GM12878 (cell line): ENCODE data around the gene NDUFS4. TPM values are rescaled to one million over a fixed set of nuclear protein-coding genes. Genes with fewer than 3 reads are reported as not detected.

Experiments used
- ATAC-seq: fragments of 200-7000 bp; cut with Tn5 transposase; 3 replicates; pipeline ENCODE4 v1.9.1; 2020; ENCODE audit warnings: mild to moderate bottlenecking, moderate library complexity
- BruUV-seq: library from RNA; stranded (reverse); fragments of 400-500 nt; replicated peaks from 2 replicates; lab custom pipeline; 2021; lab: Mats Ljungman, UMichigan
- CTCF ChIA-PET: fragments of 300-600 bp; sonication (Branson Sonifier 250); formaldehyde crosslinking; extraction: SDS; loops from one replicate; lab custom pipeline; 2021; ENCODE audit warnings: inconsistent platforms; lab: Yijun Ruan, JAX
- POLR2A ChIA-PET: fragments of 350-600 bp; formaldehyde crosslinking; extraction: SDS; loops from one replicate; lab custom pipeline; 2021; ENCODE audit warnings: inconsistent platforms; lab: Charles Lee
- RAD21 ChIA-PET: fragments of 300-600 bp; sonication (Branson Sonifier 250); formaldehyde crosslinking; loops from one replicate; lab custom pipeline; 2023; ENCODE audit warnings: antibody characterized with exemption; ENCODE audit not compliant: unreplicated experiment; lab: Charles Lee
- SMC1A ChIA-PET: fragments of 300-600 bp; sonication (Branson Sonifier 250); formaldehyde crosslinking; loops from one replicate; lab custom pipeline; 2023; ENCODE audit not compliant: unreplicated experiment, uncharacterized antibody; lab: Charles Lee
- DNase-seq: peaks from one replicate; pipeline ENCODE4 v3.0.0-alpha.2; 2011; ENCODE audit warnings: low read depth, low spot score
- FAIRE-seq: peaks from 3 replicates; lab custom pipeline; 2011; peaks lifted over from hg19 to GRCh38; lab: Jason Lieb, UNC
- H2AFZ ChIP-seq: 2 replicates; pipeline ENCODE4 v1.6.0; 2011; ENCODE audit warnings: low read depth, low read length, control low read depth; ENCODE audit not compliant: control insufficient read depth
- H3K27ac ChIP-seq: 2 replicates; pipeline ENCODE4 v1.5.1; 2011; ENCODE audit warnings: control low read depth; ENCODE audit not compliant: control insufficient read depth, insufficient read depth
- H3K27me3 ChIP-seq, 2 experiments: replicated peaks in 1 of 2; 2 replicates each; pipeline versions ENCODE4 v1.6.0 to v1.6.1; 2011; ENCODE audit warnings: low read length in 1 of 2; ENCODE audit not compliant: control insufficient read depth in 2 of 2, insufficient read depth in 2 of 2
- H3K36me3 ChIP-seq, 2 experiments: 2 replicates each; pipeline ENCODE4 v1.5.1; 2011; ENCODE audit warnings: low read length in 1 of 2; ENCODE audit not compliant: control insufficient read depth in 2 of 2, insufficient read depth in 2 of 2
- H3K4me1 ChIP-seq: 2 replicates; pipeline ENCODE4 v1.6.1; 2011; ENCODE audit warnings: mild to moderate bottlenecking, low read length, moderate library complexity, mixed read lengths; ENCODE audit not compliant: control insufficient read depth, insufficient read depth
- H3K4me2 ChIP-seq: 2 replicates; pipeline ENCODE4 v1.6.0; 2011; ENCODE audit warnings: control low read depth; ENCODE audit not compliant: control insufficient read depth, insufficient read depth
- H3K4me3 ChIP-seq: fragments of 200-600 bp; sonication (generic); 2 replicates; pipeline ENCODE4 v1.5.1; 2016
- H3K79me2 ChIP-seq: 2 replicates; pipeline ENCODE4 v1.6.0; 2011; ENCODE audit warnings: low read length; ENCODE audit not compliant: control insufficient read depth, insufficient read depth
- H3K9ac ChIP-seq: 2 replicates; pipeline ENCODE4 v1.8.0; 2011; ENCODE audit warnings: low read length, control low read depth, mixed read lengths; ENCODE audit not compliant: control insufficient read depth, insufficient read depth
- H3K9me3 ChIP-seq: replicated peaks from 3 replicates; pipeline ENCODE4 v1.5.1; 2011; ENCODE audit warnings: mild to moderate bottlenecking, low read length; ENCODE audit not compliant: control insufficient read depth, insufficient read depth
- H4K20me1 ChIP-seq: 2 replicates; pipeline ENCODE4 v1.6.0; 2011; ENCODE audit not compliant: control insufficient read depth, insufficient read depth
- BACH1 ChIP-seq: fragments of 450-650 bp; IDR thresholded peaks from 2 replicates; pipeline ENCODE4 v1.6.1; 2017; ENCODE audit warnings: mild to moderate bottlenecking, borderline replicate concordance
- BCL11A ChIP-seq: IDR thresholded peaks from 2 replicates; pipeline ENCODE4 v1.6.1; 2011; ENCODE audit warnings: low read depth, low read length
- BHLHE40 ChIP-seq, 2 experiments: fragments of 450-650 bp in 1 of 2; IDR thresholded peaks; 2 replicates each; pipeline ENCODE4 v1.6.1; 2011 to 2017; ENCODE audit warnings: low read depth in 2 of 2, borderline replicate concordance in 1 of 2, improper control_type of control experiment in 1 of 2, low read length in 1 of 2, mild to moderate bottlenecking in 1 of 2
- E4F1 ChIP-seq: fragments of 450-650 bp; IDR thresholded peaks from 2 replicates; pipeline ENCODE4 v1.6.1; 2018; ENCODE audit warnings: borderline replicate concordance, mild to moderate bottlenecking; ENCODE audit not compliant: partially characterized antibody
- HDAC2 ChIP-seq: fragments of 200-600 bp; sonication (generic); IDR thresholded peaks from 2 replicates; pipeline ENCODE4 v1.6.1; 2017
- KAT2A ChIP-seq: conservative IDR thresholded peaks from 2 replicates; pipeline ENCODE4 v1.6.1; 2011; ENCODE audit warnings: low read depth, low read length; ENCODE audit not compliant: control insufficient read depth
- LARP7 ChIP-seq: fragments of 450-650 bp; IDR thresholded peaks from 2 replicates; pipeline ENCODE4 v1.6.1; 2017; ENCODE audit warnings: mild to moderate bottlenecking
- MTA2 ChIP-seq: fragments of 450-650 bp; IDR thresholded peaks from 2 replicates; pipeline ENCODE4 v1.6.1; 2016; ENCODE audit warnings: low read depth, mild to moderate bottlenecking, moderate library complexity
- NFXL1 ChIP-seq: fragments of 450-650 bp; IDR thresholded peaks from 2 replicates; pipeline ENCODE4 v1.6.1; 2017; ENCODE audit warnings: antibody characterized with exemption, mild to moderate bottlenecking, borderline replicate concordance
- NR2C2 ChIP-seq: IDR thresholded peaks from 2 replicates; pipeline ENCODE4 v1.6.1; 2011; ENCODE audit warnings: borderline replicate concordance, low read depth; ENCODE audit not compliant: control insufficient read depth, insufficient read length
- NRF1 ChIP-seq: conservative IDR thresholded peaks from 2 replicates; pipeline ENCODE4 v1.6.1; 2011; ENCODE audit warnings: mild to moderate bottlenecking, low read depth, low read length, improper control_type of control experiment
- RAD21 ChIP-seq: IDR thresholded peaks from 2 replicates; pipeline ENCODE4 v1.6.1; 2011; ENCODE audit warnings: mild to moderate bottlenecking, low read depth, low read length, moderate library complexity; ENCODE audit not compliant: insufficient read depth
- RUNX3 ChIP-seq: IDR thresholded peaks from 2 replicates; pipeline ENCODE4 v1.6.1; 2012; ENCODE audit warnings: low read length, inconsistent platforms
- SMAD5 ChIP-seq: IDR thresholded peaks from 2 replicates; pipeline ENCODE4 v1.6.1; 2016; ENCODE audit warnings: antibody characterized with exemption, low read depth
- SRF ChIP-seq, 2 experiments: IDR thresholded peaks; 2 replicates each; pipeline ENCODE4 v1.6.1; 2011; ENCODE audit warnings: low read depth in 2 of 2, low read length in 2 of 2, mild to moderate bottlenecking in 1 of 2, moderate library complexity in 1 of 2
- SUZ12 ChIP-seq: fragments of 200-600 bp; sonication (generic); IDR thresholded peaks from one replicate; pipeline ENCODE4 v1.6.1; 2018; ENCODE audit warnings: antibody characterized with exemption, mild to moderate bottlenecking; ENCODE audit not compliant: unreplicated experiment
- TCF7 ChIP-seq: IDR thresholded peaks from 2 replicates; pipeline ENCODE4 v1.6.1; 2014; ENCODE audit warnings: antibody characterized with exemption, borderline replicate concordance
- WGBS: methylation state at CpG from one replicate; pipeline ENCODE4 v1.1.6; 2016; ENCODE audit warnings: low lambda C conversion rate; ENCODE audit not compliant: insufficient replicate concordance, insufficient coverage; ENCODE audit errors: missing lambda C conversion rate; 5-methylcytosine and 5-hydroxymethylcytosine counted together
- in situ Hi-C: fragments of 300-500 bp; cut with MboI; formaldehyde crosslinking; loops from 9 replicates; pipeline ENCODE4 v1.14.3; 2018; ENCODE audit warnings: mixed read lengths
- intact Hi-C: fragments of 100-400 bp; cut with micrococcal nuclease; formaldehyde crosslinking; loops from one replicate; pipeline ENCODE4 v1.14.2; 2022; ENCODE audit not compliant: unreplicated experiment
- polyA plus RNA-seq, 11 experiments: library from polyadenylated mRNA; depleted of rRNA in 4 of 11; unstranded in 6 of 11; stranded (reverse) in 5 of 11; fragments of >200 nt; fragmentation: Nextera tagmentation in 4 of 11; fragmentation: Illumina TruSeq in 1 of 11; extraction: Ambion mirVana in 4 of 11; extraction: Trizol in 1 of 11; gene quantifications; 1 replicate in 1 of 11; 2 replicates in 10 of 11; pipeline versions ENCODE4 v1.2.1 to v1.2.3, GENCODE V29; 2011 to 2016; ENCODE audit warnings: inconsistent platforms in 2 of 11, missing spikeins in 2 of 11, low read depth in 1 of 11
- total RNA-seq, 4 experiments: library from RNA; depleted of rRNA in 3 of 4; stranded (reverse); fragments of >200 nt in 3 of 4; fragmentation: Illumina TruSeq in 1 of 4; extraction: Trizol in 1 of 4; gene quantifications; 2 replicates each; pipeline versions ENCODE4 v1.2.1 to v1.2.3, GENCODE V29; 2013 to 2021
- TF ChIP-seq, protein P1 (sequence below): IDR thresholded peaks from 2 replicates; pipeline ENCODE4 v1.6.1; 2011; ENCODE audit warnings: mild to moderate bottlenecking, low read depth, low read length, moderate library complexity; ENCODE audit not compliant: insufficient replicate concordance
- TF ChIP-seq, protein P2 (sequence below): fragments of 450-650 bp; formaldehyde crosslinking; IDR thresholded peaks from 2 replicates; pipeline ENCODE4 v1.5.0; 2022; ENCODE audit warnings: mild to moderate bottlenecking, missing genetic modification characterization

NDUFS4 gene
- total and polyA plus RNA-seq, 10 of the 15 experiments (the other 5 are each of a cell fraction or from before 2014, with no cell fraction given) = 69.9 to 366 (median 114) TPM

DNA sequence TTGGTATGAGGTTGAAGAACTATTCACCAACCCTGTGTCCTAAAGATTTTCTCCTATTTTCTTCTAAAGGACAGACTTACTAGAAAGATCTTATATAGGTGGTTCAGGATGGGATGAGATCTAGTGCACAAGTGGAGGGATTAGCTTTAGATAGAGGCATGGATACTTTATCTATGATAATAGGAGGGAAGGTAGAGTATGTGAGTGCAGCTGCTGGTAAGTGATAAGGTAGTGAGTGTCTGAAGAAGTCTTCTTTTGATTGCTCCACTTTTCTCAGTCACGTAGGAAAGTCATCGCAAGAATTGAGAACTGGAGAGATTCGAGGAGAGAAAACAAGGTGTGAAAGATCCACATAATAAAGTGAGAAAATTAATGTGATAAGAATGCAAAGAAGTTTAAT lies 6.0 kb upstream of the NDUFS4 start:
- Histone ChIP-seq H2AFZ (no peak overlapping the region), H4K20me1 (no peaks in the 10 kb centered on the region), H3K9me3 (no peaks in the 10 kb centered on the region), H3K9ac (no peak overlapping the region), H3K4me1 (no peaks in the 10 kb centered on the region), H3K36me3 (no peaks in the 10 kb centered on the region), H3K27me3 (no peaks in the 10 kb centered on the region), H3K4me3 (no peak overlapping the region), H3K27ac (no peak overlapping the region), H3K4me2 (no peak overlapping the region), H3K79me2 (no peaks in the 10 kb centered on the region)
- DNase-seq = no peak
- CTCF ChIA-PET = no interaction called here
- no peak for FAIRE-seq
- intact Hi-C loops = no loop called here
- no peak for ATAC-seq
- SMC1A ChIA-PET = interaction anchor here (0.7 kb wide), 1 partner anchor 774 kb away, joined by 3 read pairs; no protein-coding TSS in a partner anchor
- WGBS = 72% methylated on average over 3 of the region's 3 CpGs
- no peak for TF ChIP-seq KAT2A
- no peak for TF ChIP-seq NR2C2
- no peak for TF ChIP-seq SMAD5
- no peak for TF ChIP-seq HDAC2
- no peak for TF ChIP-seq SUZ12
- TF ChIP-seq LARP7 = no peak
- TF ChIP-seq, protein P1, sequence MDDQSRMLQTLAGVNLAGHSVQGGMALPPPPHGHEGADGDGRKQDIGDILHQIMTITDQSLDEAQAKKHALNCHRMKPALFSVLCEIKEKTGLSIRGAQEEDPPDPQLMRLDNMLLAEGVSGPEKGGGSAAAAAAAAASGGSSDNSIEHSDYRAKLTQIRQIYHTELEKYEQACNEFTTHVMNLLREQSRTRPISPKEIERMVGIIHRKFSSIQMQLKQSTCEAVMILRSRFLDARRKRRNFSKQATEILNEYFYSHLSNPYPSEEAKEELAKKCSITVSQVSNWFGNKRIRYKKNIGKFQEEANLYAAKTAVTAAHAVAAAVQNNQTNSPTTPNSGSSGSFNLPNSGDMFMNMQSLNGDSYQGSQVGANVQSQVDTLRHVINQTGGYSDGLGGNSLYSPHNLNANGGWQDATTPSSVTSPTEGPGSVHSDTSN = no peak
- TF ChIP-seq, protein P2, sequence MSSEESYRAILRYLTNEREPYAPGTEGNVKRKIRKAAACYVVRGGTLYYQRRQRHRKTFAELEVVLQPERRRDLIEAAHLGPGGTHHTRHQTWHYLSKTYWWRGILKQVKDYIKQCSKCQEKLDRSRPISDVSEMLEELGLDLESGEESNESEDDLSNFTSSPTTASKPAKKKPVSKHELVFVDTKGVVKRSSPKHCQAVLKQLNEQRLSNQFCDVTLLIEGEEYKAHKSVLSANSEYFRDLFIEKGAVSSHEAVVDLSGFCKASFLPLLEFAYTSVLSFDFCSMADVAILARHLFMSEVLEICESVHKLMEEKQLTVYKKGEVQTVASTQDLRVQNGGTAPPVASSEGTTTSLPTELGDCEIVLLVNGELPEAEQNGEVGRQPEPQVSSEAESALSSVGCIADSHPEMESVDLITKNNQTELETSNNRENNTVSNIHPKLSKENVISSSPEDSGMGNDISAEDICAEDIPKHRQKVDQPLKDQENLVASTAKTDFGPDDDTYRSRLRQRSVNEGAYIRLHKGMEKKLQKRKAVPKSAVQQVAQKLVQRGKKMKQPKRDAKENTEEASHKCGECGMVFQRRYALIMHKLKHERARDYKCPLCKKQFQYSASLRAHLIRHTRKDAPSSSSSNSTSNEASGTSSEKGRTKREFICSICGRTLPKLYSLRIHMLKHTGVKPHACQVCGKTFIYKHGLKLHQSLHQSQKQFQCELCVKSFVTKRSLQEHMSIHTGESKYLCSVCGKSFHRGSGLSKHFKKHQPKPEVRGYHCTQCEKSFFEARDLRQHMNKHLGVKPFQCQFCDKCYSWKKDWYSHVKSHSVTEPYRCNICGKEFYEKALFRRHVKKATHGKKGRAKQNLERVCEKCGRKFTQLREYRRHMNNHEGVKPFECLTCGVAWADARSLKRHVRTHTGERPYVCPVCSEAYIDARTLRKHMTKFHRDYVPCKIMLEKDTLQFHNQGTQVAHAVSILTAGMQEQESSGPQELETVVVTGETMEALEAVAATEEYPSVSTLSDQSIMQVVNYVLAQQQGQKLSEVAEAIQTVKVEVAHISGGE (CRISPR knock-in tag) = no peak
- TF ChIP-seq BCL11A = no peak
- TF ChIP-seq RUNX3 = no peak
- no peak for TF ChIP-seq MTA2
- TF ChIP-seq SRF (IDR thresholded peaks at IDR 0.05; ENCODE audit: low read depth in 2 of 2, low read length in 2 of 2) = no peak
- no peak for TF ChIP-seq NFXL1
- TF ChIP-seq NRF1 = no peak
- TF ChIP-seq BHLHE40 (IDR thresholded peaks at IDR 0.05; ENCODE audit: borderline replicate concordance in 1 of 2, low read depth in 2 of 2, low read length in 1 of 2) = no peak
- no peak for TF ChIP-seq TCF7
- TF ChIP-seq RAD21 = no peak
- no peak for TF ChIP-seq E4F1
- no peak for TF ChIP-seq BACH1
- BruUV-seq = no TSS peak
- in situ Hi-C loops = no loop called here
- POLR2A ChIA-PET = no interaction called here
- RAD21 ChIA-PET = no interaction called here
